Measurements from ENCODE around the gene NDUFS6.
"Not testable (repeated sequence)": the region's sequence is repeated elsewhere in the genome, so short reads cannot be mapped to it uniquely, and the experiment has no call there.

The NDUFS6 gene

DNA sequence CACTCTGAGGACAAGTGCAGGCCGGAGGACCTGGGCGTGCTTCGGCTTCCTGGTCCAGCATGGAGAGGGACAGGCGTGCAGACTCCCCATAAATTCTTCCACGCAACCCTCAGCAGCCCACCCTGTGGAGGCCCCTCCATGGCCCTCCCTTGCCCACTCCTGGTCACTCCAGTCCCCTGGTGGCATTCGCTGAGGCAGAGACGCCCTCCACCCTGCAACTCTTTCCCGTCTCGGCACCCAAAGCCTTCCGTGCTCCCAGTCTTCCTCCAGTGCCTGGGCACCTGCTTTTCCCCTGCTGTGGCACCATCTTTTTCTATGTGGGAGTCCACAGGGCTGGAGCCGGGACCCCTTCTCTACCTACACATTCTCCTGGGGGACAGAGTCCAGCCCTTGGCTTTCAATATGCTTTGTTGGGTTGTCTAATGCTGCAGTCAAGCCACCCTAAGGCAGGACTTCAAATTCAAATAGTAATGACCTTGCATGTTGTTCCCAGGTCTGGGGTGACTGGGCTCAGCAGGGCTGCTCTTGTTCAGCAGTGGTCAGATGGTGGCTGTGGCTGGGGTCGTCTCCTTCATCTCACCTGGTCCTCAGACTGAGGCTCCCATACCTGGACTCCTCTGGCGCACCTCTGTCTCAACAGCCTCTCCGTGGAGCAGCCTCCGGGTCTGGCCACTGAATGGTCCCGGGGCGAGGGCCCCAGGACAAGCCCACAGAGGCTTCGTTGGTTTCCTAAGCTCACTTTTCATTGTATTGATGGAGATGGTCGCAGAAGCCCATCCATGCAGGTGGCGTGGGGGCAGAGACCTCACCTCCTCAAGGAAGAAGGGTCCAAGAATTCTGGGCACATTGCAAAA is 16.8 kb upstream of the NDUFS6 start:
- no peak for DNase-seq

- no peak for DNase-seq
These were observed 16.1 kb upstream of the NDUFS6 start for GRCh38 chr5:1785062-1785461.

GRCh38 chr5:1785984-1786383 is 15.2 kb upstream of the NDUFS6 start:
- DNase-seq: no peak

- DNase-seq: no peak
These were observed 14.4 kb upstream of the NDUFS6 start for GRCh38 chr5:1786621-1787471.

DNA sequence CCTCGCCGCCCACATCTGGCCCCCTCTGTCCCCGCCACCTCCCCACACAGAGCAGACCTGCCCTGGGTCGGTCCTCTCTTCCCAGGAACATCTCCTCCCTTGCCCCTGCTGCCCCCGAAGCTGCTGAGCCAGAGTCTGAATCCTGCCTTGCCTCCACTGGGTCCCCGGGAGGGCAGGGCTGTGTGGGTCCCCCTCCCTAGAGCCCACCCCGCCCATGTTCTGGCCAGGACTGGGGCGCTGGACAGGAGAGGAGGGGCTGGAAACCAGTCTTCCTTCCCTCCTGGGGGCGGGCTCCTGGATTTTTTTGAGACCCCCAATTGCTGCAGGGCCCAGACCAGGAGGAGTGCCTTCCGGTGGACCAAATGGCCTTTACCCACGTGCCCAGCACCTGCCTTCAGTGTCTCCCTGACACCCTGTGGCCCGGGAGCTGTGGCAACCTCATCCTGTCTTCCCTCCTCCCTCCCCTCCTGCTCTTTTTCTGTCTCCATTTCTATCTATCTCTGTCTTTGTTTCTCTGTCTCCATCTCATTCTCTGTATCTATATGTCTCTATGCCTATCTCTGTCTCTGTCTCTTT is 13.6 kb upstream of the NDUFS6 start:
- no peak for DNase-seq

DNA sequence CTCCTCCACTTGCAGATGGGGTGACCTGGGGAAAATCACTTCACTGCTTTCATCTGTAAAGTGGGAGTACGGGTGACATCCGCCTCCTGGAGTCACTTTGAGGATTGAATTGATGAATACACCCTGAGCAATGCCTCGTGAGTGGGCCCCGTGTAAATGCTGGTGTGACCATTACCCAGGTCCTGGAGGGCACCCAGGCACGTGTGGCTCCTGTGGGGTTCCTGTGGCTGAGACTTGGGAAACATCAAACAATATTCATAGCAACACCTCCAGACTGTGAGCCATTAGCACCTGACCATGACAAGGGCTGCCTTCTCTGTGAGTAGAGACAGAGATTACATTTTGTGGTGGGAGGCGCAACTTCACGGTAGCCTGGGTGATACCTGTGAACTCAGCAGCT is 13.0 kb upstream of the NDUFS6 start:
- no peak for DNase-seq

DNA sequence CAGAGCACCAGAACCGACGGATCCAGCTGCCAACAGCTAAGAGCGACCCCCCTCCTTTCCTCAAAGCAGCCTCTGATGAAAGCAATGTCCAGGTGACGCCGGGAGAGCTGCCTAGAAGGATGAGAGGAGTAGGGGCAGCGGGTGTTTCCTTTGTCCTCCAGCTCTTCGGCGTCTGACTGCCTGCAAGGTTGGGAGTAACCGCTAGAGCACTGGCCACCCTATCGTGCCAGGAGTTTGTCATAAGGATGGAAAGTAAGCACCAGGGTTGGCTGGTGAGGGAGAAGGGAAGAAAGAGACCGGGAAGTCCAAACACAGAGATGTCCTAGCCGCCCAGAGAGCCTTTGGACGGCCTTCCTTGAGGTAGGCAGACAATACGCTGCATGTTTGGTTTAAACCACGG is 12.4 kb upstream of the NDUFS6 start:
- no peak for DNase-seq

GRCh38 chr5:1789438-1789833 is 11.8 kb upstream of the NDUFS6 start:
- not testable (repeated sequence) for DNase-seq

- DNase-seq: no peak
These were observed 11.3 kb upstream of the NDUFS6 start for GRCh38 chr5:1789834-1790471.

- no peak for DNase-seq
These were observed 10.0 kb upstream of the NDUFS6 start for GRCh38 chr5:1791176-1791575.

GRCh38 chr5:1792842-1793266 is 8.4 kb upstream of the NDUFS6 start:
- peak; percentile 82 for DNase-seq

DNA sequence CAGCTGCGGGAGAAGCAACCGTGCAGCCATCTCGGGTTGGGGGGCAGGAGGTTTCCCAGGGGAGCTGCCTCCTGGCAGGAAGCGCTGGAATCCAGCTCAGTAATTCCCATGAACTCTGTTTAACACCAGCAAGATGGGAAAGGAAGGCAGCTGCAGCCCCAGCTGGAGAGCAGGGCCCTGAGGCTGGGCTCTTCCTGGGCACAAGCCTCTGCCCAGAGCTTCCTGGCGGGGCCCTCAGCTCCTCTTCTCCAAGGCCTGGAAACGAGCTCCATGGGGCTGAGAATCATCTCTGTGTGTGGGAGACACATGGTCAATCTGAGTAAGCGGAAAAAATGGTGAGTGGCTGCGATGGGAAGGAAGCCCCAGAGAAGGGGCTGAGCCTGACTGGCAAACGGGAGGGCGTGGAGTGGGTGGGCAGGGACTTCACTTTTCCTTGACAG is 7.9 kb upstream of the NDUFS6 start:
- no peak for DNase-seq

DNA sequence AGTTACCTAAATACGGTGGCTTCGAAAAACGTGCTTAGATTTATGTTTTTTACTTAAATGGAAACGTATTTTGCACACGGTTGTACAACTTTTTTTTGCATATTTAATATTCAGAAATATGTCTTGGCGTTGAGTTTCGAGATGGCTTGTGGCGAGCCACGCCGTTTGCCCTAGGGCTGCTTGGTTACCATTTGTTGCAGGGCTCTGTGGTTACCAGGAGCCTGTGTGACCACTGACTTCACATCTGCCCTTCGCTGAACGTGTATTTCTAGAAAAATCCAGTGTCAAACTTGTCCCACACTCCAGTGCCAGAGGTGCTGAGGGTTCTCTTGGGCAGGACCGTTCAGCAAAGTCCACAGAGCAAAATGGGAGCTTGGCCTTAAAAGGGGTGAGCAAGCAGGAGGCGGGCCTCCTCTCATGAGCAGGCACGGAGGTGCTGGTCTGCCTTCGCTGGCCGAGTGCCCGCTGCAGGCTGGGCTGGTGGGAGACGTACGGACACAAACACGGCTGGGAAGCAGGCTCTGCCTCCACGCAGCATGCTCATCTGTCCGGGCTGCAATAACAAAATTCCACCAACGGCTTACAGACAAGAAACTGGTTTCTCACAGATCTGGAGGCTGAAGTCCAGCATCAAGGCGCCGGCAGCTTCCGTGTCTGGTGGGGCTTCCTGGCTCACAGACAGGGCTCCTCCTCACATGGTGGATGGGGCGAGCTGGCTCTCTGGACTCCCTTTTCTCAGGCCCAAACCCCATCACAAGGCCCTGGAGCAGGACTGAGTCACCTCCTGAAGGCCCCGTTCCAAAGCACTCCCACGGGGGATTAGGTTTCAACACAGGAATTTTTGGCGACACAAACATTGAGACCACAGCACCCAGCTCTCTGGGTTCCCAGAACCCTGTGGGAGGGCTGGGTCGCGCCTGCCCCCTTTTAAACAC is 7.0 kb upstream of the NDUFS6 start:
- DNase-seq: no peak

- DNase-seq: no peak
These were observed 6.3 kb upstream of the NDUFS6 start for GRCh38 chr5:1794901-1795290.

- no peak for DNase-seq
These were observed 5.7 kb upstream of the NDUFS6 start for GRCh38 chr5:1795506-1795905.

DNA sequence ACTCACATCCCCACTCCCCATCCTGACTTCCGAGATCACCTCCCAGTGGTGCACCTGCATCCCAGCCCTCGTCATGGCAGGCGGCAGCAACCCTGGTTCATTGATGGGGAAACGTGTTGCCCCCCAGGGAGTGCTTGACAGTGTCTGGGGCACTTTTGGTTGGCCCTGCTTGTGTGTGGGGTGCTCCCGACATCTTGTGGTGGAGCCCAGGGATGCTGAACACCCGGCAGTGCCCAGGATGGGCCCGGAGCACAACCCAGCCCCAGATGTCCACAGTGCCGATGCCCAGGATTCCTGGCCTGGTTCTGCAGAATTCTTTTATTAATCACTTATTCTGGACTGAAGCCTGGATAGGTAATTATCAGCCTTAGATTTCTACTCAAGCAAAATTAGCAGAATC is 5.3 kb upstream of the NDUFS6 start:
- DNase-seq: no peak

GRCh38 chr5:1796371-1797102 is 4.7 kb upstream of the NDUFS6 start:
- DNase-seq: no peak

DNA sequence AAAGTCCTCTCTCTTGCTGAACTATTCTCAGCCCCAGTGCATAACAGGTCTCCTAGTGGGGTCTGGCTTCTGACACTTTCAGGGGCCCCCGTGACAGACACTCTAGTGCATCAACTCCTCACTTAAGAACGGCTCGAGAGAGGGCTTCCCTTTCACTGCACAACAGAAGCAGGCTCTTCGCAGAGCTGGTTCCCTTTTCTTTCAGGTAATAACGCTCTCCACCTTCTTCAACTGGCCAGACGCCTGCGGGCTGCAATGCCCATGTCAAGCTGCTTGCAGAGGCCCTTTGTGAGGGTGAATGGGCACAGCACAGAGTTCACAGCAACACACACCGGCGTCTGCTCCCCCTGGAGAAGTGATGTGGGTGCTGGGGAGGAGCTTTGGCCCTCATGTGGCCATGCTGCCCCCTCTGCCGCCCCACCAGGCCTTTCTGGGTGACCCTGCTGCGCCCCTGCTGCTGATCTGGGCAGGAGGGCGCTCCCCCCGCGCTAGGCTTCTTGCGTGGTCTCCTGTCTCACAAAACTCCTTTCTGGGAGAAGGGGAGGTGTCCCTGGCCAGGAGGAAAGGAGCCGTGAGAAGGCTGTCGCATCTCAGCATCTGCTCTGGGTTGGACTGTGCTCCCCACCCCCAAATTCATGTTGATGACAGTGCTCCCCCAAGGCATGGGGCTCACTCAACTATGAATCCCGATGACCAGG is 4.0 kb upstream of the NDUFS6 start:
- DNase-seq: no peak

- DNase-seq: no peak
These were observed 3.4 kb upstream of the NDUFS6 start for GRCh38 chr5:1797855-1798254.

- DNase-seq: not testable (repeated sequence)
These were observed 2.6 kb upstream of the NDUFS6 start for GRCh38 chr5:1798589-1798988.

Data from CD4-positive, alpha-beta T cell treated with Interleukin-6 for 4 hours (primary cell).